Skeletal muscle satellite cell (primary cell): Measurements from ENCODE around the gene FANCL.
"Not testable (repeated sequence)": the region's sequence is repeated elsewhere in the genome, so short reads cannot be mapped to it uniquely, and the experiment has no call there.

Source experiments
- H3K27me3 ChIP-seq: 2 replicates; pipeline ENCODE4 v1.7.0; 2013; ENCODE audit warnings: low read length; ENCODE audit not compliant: control insufficient read depth, insufficient read depth
- H3K36me3 ChIP-seq: 2 replicates; pipeline ENCODE4 v1.7.0; 2013; ENCODE audit warnings: mild to moderate bottlenecking, control low read depth, low read length; ENCODE audit not compliant: insufficient read depth
- H3K4me1 ChIP-seq: 2 replicates; pipeline ENCODE4 v1.7.0; 2013; ENCODE audit warnings: low read length; ENCODE audit not compliant: control insufficient read depth, insufficient read depth
- H3K4me2 ChIP-seq: 2 replicates; pipeline ENCODE4 v1.7.0; 2013; ENCODE audit warnings: mild to moderate bottlenecking, low read length
- H3K4me3 ChIP-seq: 2 replicates; pipeline ENCODE4 v1.7.0; 2013; ENCODE audit warnings: low read length
- H3K9ac ChIP-seq: 2 replicates; pipeline ENCODE4 v1.7.0; 2013; ENCODE audit warnings: mild to moderate bottlenecking, low read depth, low read length, moderate library complexity
- H3K9me3 ChIP-seq: replicated peaks from 2 replicates; pipeline ENCODE4 v1.7.0; 2013; ENCODE audit warnings: mild to moderate bottlenecking, control low read depth, low read length

Gene FANCL

DNA sequence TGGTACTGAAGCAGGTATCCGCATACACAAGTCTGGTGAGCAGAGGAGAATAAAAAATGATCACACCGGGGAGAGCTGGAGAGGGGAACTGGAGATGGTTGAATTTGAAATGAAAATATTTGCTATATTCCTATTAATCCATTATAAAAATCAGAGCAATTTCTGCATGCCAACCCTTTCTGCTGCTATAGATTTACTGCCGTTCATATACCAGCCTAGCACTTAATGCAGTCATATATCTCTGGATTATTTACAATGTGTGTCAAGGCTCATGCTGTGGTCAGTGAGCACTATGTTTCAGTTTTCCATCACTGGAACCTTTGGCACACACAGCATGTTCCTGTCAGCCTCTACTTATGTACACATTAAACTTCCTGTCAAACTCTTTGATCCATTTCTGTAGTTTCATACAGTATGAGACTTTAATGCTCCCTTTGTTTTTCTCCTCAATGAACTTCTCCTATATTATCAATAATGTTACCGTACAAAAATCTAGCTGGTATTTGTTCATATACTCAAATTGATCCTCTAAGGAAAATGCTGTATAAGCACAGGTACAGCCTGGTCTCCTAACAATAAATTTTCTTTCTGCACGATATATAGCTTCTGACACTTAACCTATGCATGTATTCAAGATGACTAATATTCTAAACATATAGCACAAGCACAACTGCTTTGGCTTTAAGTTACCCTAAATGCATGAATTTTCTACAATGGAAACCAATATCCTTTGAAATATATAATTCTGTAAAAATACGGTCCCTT, 36.7 kb downstream of the FANCL start:
- Histone ChIP-seq H3K4me1 (peaks cover 8% of the 10 kb centered on the region), H3K9me3 (no peaks in the 10 kb centered on the region), H3K4me3 (no peak overlapping the region), H3K9ac (no peak overlapping the region), H3K36me3 (peaks cover 2% of the 10 kb centered on the region), H3K27me3 (no peaks in the 10 kb centered on the region), H3K4me2 (no peak overlapping the region)

DNA sequence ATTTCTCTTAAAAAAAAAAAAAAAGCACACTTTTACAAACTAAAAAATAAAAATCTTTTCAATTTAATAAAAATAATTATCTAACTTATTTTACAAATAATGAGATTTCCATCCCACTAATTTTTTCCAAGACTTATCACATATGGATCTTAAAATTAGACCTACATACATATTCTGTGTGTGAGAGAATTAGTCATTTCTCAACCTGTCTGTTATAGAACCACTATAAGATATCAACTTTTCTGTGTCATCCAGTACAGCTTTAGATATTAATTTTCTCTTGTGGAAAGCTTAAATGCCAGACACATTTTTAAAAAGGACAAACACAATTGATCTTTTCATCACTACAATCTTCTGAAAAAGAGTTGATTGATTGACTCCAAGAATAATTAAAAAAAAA, 38.1 kb downstream of the FANCL start:
- no peak overlapping the region for H3K9ac ChIP-seq
- H3K9me3 ChIP-seq = no peaks in the 10 kb centered on the region
- no peaks in the 10 kb centered on the region for H3K27me3 ChIP-seq
- H3K4me2 ChIP-seq = no peak overlapping the region
- H3K4me1 ChIP-seq = peaks cover 8% of the 10 kb centered on the region
- peaks cover 2% of the 10 kb centered on the region for H3K36me3 ChIP-seq
- no peak overlapping the region for H3K4me3 ChIP-seq

DNA sequence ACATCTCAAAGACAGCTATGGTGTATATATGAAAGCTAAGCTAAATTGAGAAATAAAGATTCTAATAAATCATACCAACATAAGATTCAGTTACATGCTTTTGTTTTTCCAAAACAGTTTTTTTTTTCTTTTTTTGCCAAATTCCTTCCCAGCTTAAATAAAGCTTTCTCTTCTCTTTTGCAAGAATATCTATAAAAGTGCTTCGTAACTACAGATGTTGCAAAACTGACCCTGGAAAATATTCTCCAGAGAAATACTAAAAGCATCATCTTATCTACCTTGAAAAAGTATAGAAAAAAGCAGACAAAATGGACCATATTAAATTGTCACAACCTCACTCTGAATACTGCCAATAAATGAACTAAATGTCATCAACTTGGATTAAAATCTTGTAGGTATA, 38.7 kb downstream of the FANCL start:
- Histone ChIP-seq H3K36me3 (peaks cover 2% of the 10 kb centered on the region), H3K4me1 (peaks cover 8% of the 10 kb centered on the region), H3K4me2 (no peak overlapping the region), H3K4me3 (no peak overlapping the region), H3K27me3 (no peaks in the 10 kb centered on the region), H3K9me3 (no peaks in the 10 kb centered on the region), H3K9ac (no peak overlapping the region)

DNA sequence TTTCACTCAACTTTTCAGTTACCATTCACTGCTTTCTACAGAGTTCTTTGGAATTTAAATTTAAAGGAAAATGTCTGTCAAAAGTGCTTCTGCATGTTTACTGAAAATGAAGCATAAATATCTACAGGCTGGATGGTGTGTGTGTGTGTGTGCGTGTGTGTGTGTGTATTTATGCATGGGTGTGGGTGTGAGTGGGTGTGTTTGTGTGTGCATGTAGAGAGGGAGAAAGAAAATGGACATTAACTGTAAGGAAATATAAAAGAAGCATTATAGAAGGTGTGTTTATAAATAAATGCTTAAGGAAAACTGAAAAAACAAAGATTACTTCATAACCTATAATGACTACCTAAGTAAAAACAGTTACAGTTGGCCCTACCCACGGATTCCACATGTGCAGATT, 43.2 kb downstream of the FANCL start:
- H3K9me3 ChIP-seq = no peaks in the 10 kb centered on the region
- no peak overlapping the region for H3K4me3 ChIP-seq

DNA sequence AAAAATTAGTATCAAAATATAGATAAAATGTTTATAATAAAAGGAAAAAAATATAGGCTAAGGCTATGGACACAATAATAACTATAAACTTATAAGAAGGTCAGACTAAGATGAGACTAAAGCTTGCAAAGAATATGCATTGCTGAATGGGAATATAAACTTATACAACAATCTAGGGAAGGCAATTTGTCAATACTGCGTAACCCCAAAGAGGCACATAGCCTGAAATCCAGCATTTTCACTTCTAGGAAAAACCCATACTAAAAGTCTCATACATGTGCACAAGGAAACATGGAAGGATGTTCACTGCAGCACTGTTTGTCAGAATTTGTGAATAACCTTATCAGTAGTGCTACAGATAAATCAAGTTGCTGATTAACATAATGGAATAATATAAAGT, 45.5 kb downstream of the FANCL start:
- H3K4me1 ChIP-seq = no peaks in the 10 kb centered on the region
- H3K9me3 ChIP-seq = no peaks in the 10 kb centered on the region
- no peaks in the 10 kb centered on the region for H3K27me3 ChIP-seq
- H3K9ac ChIP-seq = no peak overlapping the region
- H3K4me2 ChIP-seq = no peak overlapping the region
- H3K4me3 ChIP-seq = no peak overlapping the region
- H3K36me3 ChIP-seq = no peaks in the 10 kb centered on the region

More for the DNA sequence above, 43.2 kb downstream of the FANCL start:
- Histone ChIP-seq H3K36me3 (no peaks in the 10 kb centered on the region), H3K9ac (no peak overlapping the region), H3K4me2 (no peak overlapping the region), H3K27me3 (no peaks in the 10 kb centered on the region), H3K4me1 (no peaks in the 10 kb centered on the region)

DNA sequence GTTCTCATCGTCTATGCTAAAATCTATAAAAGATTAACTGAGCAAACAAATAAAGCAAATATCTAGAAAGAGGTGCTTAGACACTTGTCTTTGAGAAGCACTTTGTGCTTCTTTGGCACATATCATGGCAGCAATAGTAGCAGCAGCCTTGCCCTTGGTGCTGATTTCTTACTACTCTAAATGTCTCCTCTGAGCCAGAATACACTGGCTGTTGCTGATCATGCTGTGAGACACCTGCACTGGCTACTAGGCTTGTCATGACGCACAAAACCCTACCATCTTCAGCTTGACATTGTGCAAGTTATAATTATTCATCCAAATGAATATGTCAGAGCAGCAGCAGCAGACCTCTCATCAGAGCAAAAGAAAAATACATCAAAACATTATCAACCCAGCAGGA, 46.7 kb downstream of the FANCL start:
- no peak overlapping the region for H3K4me3 ChIP-seq
- H3K9ac ChIP-seq = no peak overlapping the region
- no peak overlapping the region for H3K4me2 ChIP-seq
- no peaks in the 10 kb centered on the region for H3K27me3 ChIP-seq
- no peaks in the 10 kb centered on the region for H3K36me3 ChIP-seq
- no peaks in the 10 kb centered on the region for H3K4me1 ChIP-seq
- H3K9me3 ChIP-seq = no peaks in the 10 kb centered on the region

DNA sequence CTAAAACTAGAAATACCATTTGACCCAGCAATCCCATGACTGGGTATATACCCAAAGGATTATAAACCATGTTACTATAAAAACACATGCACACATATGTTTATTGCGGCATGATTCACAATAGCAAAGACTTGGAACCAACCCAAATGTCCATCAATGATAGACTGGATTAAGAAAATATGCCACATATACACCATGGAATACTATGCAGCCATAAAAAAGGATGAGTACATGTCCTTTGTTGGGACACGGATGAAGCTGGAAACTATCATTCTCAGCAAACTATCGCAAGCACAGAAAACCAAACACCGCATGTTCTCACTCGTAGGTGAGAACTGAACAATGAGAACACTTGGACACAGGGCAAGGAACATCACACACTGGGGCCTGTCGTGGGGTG, 54.1 kb downstream of the FANCL start:
- not testable (repeated sequence) for H3K9ac ChIP-seq, H3K36me3 ChIP-seq, H3K4me3 ChIP-seq, H3K27me3 ChIP-seq, H3K9me3 ChIP-seq, H3K4me2 ChIP-seq, H3K4me1 ChIP-seq

DNA sequence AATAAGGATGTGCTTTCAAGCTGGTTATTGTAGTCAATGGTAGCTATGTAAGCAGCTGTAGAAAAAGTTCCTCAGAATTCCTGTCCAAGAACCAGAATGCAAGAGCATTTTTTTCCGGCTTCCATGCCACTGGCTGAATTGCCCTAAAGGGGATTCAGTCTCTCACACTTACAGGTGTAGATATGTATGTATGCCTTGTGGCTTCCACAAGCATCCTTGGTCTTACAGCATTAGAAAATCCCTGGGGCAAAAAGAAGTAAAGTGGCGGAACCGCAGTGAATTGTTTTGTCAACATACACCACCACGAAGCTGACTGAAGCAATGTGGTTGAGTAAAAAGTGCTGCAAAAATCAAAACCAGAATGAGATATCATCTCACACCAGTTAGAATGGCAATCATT, 54.6 kb downstream of the FANCL start:
- H3K4me1 ChIP-seq = no peaks in the 10 kb centered on the region
- no peaks in the 10 kb centered on the region for H3K9me3 ChIP-seq
- H3K36me3 ChIP-seq = no peaks in the 10 kb centered on the region
- H3K4me2 ChIP-seq = no peak overlapping the region
- no peaks in the 10 kb centered on the region for H3K27me3 ChIP-seq
- no peak overlapping the region for H3K4me3 ChIP-seq
- no peak overlapping the region for H3K9ac ChIP-seq

DNA sequence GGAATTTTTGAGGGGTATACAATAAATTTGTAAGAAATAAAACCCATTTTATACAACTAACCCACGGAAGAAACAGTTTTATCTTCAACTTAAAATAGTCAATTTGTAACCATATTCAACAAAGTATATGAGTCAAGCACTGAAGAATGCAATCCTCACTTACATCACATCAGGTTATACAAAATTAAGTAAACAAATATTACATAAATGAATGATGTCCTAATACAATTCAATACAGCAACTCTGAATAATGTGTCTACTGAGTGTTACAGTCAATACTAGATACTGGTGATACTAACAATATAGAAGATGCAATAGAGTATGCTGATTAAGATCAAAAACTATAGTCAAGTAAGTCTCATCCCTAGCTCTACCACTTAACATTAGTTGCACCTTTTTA, 58.6 kb downstream of the FANCL start:
- H3K4me1 ChIP-seq = no peaks in the 10 kb centered on the region
- no peaks in the 10 kb centered on the region for H3K9me3 ChIP-seq
- H3K9ac ChIP-seq = no peak overlapping the region
- no peaks in the 10 kb centered on the region for H3K36me3 ChIP-seq
- no peak overlapping the region for H3K4me3 ChIP-seq
- no peaks in the 10 kb centered on the region for H3K27me3 ChIP-seq
- no peak overlapping the region for H3K4me2 ChIP-seq

DNA sequence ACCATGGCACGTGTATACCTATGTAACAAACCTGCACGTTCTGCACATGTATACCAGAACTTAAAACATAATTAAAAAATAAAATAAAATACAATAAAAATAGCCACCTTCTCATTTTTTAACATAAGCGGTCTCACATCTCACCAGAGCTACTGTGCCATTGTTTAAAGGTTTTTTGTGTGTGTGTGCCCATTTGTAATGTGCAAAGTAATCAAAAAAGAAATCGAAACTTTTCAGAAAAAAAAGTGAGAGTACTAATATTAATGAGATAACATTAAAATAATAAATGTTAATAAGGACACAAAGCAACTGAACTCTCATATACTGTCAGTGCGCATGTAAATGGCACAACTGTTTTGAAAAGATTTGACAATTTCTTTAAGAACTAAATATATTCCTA, 60.5 kb downstream of the FANCL start:
- Histone ChIP-seq H3K27me3 (no peaks in the 10 kb centered on the region), H3K9ac (no peak overlapping the region), H3K4me1 (no peaks in the 10 kb centered on the region), H3K9me3 (no peaks in the 10 kb centered on the region), H3K36me3 (no peaks in the 10 kb centered on the region), H3K4me2 (no peak overlapping the region), H3K4me3 (no peak overlapping the region)

DNA sequence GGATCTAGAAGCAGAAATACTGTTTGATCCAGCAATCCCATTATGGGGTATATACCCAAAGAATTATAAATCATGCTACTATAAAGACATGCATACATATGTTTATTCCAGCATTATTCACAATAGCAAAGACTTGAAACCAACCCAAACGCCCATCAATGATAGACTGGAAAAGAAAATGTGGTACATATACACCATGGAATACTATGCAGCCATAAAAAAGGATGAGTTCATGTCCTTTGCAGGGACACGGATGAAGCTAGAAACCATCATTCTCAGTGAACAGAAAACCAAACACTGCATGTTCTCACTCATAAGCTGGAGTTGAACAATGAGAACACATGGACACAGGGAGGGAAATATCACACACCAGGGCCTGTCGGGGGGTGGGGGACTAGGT, 61.0 kb downstream of the FANCL start:
- H3K4me3 ChIP-seq, H3K27me3 ChIP-seq, H3K4me2 ChIP-seq, H3K36me3 ChIP-seq, H3K4me1 ChIP-seq, H3K9ac ChIP-seq, H3K9me3 ChIP-seq: not testable (repeated sequence)

DNA sequence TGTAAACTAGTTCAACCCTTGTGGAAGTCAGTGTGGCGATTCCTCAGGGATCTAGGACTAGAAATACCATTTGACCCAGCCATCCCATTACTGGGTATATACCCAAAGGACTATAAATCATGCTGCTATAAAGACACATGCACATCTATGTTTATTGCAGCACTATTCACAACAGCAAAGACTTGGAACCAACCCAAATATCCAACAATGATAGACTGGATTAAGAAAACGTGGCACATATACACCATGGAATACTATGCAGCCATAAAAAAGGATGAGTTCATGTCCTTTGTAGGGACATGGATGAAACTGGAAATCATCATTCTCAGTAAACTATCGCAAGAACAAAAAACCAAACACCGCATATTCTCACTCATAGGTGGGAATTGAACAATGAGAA, 63.9 kb downstream of the FANCL start:
- H3K4me3 ChIP-seq, H3K9me3 ChIP-seq, H3K9ac ChIP-seq, H3K36me3 ChIP-seq, H3K4me2 ChIP-seq, H3K27me3 ChIP-seq, H3K4me1 ChIP-seq: not testable (repeated sequence)
